GM10266 (cell line): ENCODE measurements around the gene ENTREP1.
"Not testable (repeated sequence)": the region's sequence is repeated elsewhere in the genome, so short reads cannot be mapped to it uniquely, and the experiment has no call there.

Experiments used
- DNase-seq: peaks from one replicate; pipeline ENCODE4 v3.0.0; 2012; ENCODE audit errors: extremely low spot score
- CTCF ChIP-seq: IDR thresholded peaks from 2 replicates; pipeline ENCODE4 v1.5.1; 2012; ENCODE audit warnings: mild to moderate bottlenecking, low read depth; ENCODE audit not compliant: control insufficient read depth, insufficient read depth; ENCODE audit errors: missing control alignments

Gene ENTREP1

GRCh38 chr9:69293156-69293555 is 31.9 kb upstream of the ENTREP1 start:
- DNase-seq: no peak
- no peak for TF ChIP-seq CTCF

GRCh38 chr9:69295872-69296552 is 29.0 kb upstream of the ENTREP1 start:
- no peak for TF ChIP-seq CTCF
- DNase-seq: no peak

- TF ChIP-seq CTCF: no peak
- DNase-seq: no peak
Observed at GRCh38 chr9:69297300-69297980, 27.6 kb upstream of the ENTREP1 start.

- DNase-seq: no peak
- TF ChIP-seq CTCF: no peak
Observed at GRCh38 chr9:69299315-69299714, 25.7 kb upstream of the ENTREP1 start.

GRCh38 chr9:69299826-69300225 is 25.2 kb upstream of the ENTREP1 start:
- DNase-seq: no peak
- no peak for TF ChIP-seq CTCF

- no peak for DNase-seq
- no peak for TF ChIP-seq CTCF
Observed at GRCh38 chr9:69303331-69303730, 21.7 kb upstream of the ENTREP1 start.

- DNase-seq: not testable (repeated sequence)
Observed at GRCh38 chr9:69306895-69307445, 18.0 kb upstream of the ENTREP1 start.
